Iris pigment epithelial cell (primary cell): Measurements from ENCODE around the gene ADCY9.
"Not testable (repeated sequence)": the region's sequence is repeated elsewhere in the genome, so short reads cannot be mapped to it uniquely, and the experiment has no call there.

Experiments
- DNase-seq: peaks from one replicate; pipeline ENCODE4 v3.0.0-alpha.2; 2011; ENCODE audit warnings: low read depth

ADCY9 gene

DNA sequence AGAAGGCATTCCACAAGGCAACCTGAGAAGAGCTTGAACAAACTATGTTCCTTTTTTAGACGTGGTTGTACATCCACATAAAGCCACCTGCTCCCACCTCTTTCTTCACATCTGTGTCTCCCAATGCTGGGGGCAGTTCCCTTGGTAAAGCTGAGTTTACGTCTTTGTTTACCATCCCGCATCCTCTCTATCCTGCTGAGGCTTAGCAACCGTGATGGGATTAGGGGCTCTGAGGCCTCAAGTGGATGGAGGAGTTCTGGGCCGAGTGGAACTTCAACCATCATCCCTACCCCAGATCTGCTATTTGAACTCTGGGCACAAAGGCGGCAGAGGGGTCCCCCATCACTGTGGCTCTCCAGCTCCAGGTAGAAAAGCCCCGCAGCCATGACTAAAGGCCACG is 141.5 kb downstream of the ADCY9 start:
- DNase-seq, result no peak

DNA sequence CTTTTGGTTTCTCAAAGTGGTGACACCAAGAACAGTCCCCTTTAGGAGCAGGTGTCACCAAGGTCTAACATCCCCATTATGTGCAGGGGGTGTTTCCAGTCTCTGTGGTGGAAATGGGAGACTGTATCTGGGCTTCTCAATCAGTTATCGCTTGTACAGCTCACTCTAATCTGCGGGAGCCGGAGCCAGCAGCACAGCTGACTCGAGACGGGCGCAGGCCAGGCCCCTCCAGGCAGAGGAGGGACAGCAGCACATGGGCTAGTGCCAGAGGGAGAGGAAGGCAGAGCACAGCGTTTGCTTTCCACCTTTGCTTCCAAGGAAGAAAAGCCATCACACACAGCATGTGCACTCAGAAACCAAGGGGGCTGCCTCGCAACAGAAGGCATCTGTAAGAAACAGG is 144.5 kb downstream of the ADCY9 start:
- no peak for DNase-seq

- DNase-seq, result peak; percentile 91
Observed at GRCh38 chr16:3971261-3971660, 145.0 kb downstream of the ADCY9 start.

DNA sequence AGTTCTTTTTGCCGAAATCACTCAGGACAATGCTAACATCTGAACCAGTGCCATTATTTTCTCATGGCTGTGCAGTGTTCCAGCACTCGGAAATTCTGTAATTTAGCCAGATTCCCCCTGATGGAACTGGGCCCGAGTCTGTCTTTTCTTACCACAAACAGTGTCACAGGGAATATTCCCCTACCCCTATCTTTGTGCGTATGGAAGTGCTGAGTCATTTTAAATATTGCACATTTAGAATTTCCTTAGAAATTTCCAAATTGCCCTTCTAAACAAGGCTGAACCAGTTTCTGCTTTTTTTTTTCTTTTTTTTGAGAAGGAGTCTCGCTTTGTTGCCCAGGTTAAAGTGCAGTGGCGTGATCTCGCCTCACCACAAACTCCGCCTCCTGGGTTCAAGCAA is 147.7 kb downstream of the ADCY9 start:
- DNase-seq, result no peak

GRCh38 chr16:3966681-3967080 is 149.6 kb downstream of the ADCY9 start:
- DNase-seq, result no peak

- DNase-seq, result no peak
Observed at GRCh38 chr16:3965781-3966582, 150.3 kb downstream of the ADCY9 start.

DNA sequence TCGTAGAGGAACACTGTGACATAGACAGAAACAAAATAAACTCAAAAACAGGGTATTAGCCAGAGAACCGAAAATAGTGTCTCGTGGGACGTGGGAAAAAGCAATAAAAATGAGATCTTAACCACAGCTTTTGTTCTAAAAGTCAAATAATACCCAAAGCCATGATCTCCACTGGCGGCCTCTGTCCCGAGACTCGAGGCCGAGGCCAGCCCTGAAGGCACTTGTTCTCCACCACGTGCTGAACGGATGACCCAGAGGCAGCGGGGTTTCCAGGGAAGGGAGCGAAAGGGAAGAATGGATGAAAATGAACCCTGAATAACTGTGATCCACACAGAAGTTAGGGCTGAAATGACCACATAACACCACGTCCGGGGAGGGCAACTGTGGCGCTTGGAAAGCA is 150.9 kb downstream of the ADCY9 start:
- DNase-seq, result no peak

GRCh38 chr16:3964686-3965290 is 151.5 kb downstream of the ADCY9 start:
- no peak for DNase-seq

- no peak for DNase-seq
Observed at GRCh38 chr16:3963886-3964685, 152.2 kb downstream of the ADCY9 start.

DNA sequence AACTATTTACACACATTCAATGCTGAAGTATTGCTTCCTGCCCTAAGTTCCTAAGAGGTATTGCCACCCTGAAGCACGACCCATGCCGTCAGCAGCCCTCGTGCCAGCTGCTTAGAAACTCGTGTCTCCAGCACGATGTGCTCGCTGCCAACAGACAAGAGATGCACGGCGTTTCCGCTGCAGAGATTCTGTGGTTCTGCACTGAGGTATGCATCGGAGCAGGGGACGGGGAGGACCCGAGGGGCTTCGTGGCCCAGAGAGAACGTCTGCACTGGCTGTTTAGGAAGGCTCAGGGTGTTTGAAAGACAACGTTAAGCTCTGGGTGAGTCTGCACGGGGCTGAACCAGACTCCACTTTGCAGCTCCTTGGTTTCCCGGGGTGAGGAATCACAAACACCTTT is 153.0 kb downstream of the ADCY9 start:
- DNase-seq, result no peak

GRCh38 chr16:3961449-3961849 is 154.8 kb downstream of the ADCY9 start:
- DNase-seq, result no peak

DNA sequence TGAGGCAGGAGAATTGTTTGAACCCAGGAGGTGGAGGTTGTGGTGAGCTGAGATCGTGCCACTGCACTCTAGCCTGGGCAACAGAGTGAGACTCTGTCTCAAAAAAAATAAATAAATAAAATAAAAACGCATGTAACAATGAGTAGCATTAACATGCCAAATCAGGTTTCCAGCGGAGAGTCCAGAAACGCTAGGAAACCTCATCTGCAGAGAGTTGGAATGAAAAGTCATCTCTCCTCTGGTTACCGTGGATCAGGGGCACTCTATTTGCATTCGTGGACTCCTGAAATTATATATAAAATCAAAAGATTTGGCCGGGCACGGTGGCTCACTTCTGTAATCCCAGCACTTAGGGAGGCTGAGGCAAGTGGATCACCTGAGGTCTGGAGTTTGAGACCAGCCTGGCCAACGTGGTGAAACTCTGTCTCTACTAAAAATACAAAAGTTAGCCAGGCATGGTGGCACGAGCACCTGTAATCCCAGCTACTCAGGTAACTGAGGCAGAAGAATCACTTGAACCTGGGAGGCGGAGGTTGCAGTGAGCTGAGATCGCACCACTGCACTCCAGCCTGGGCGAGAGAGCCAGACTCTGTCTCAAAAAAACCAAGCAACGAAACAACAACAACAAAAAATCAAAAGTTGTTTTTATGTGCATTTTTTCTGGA is 156.2 kb downstream of the ADCY9 start:
- not testable (repeated sequence) for DNase-seq

DNA sequence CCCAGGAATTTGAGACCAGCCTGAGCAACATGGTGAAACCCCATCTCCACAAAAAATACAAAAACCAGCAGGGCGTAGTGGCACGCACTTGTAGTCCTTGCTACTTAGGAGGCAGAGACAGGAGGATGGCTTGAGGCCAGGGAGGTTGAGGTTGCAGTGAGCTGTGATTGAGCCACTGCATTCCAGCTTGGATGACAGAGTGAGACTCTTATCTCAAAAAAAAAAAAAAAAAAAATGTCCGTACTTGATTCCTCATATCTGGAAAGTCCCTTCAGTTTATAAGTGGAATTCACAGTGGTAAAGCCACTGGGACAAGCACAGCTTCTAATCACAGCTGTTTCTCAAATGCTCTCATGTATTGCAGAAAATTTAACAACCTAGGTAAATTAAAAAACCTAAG is 157.1 kb downstream of the ADCY9 start:
- DNase-seq, result peak; percentile 58

DNA sequence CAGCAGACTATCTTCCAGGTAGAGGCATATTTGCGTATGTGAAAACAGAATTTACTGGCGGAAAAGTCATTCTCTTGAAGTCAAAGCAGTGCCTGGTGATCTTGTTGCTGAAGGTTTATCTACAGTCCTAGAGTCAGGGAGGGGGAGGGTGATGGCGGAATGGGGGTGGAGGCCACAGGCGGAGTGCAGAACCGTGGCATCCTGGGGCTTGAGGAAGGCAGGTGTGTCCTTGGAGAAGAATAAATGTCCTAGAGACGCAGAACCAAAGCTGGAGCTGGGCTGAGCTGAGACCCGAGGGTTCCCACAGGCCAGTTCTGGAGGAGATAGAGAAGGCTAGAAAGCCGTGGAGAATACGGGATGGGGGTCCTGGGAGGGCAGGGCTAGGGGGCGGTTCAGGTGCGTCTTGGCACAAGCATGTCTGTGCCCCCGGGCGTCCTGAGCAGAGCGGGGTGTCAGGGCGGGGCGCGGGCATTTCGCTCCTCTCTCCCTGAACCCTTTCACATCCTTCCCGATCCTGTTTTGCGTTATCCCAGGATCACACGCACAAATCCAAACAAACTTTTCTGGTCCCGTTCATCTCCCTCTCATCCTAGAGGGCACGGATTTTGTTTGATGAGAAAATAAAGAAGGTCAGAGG is 158.8 kb downstream of the ADCY9 start:
- DNase-seq, result no peak

DNA sequence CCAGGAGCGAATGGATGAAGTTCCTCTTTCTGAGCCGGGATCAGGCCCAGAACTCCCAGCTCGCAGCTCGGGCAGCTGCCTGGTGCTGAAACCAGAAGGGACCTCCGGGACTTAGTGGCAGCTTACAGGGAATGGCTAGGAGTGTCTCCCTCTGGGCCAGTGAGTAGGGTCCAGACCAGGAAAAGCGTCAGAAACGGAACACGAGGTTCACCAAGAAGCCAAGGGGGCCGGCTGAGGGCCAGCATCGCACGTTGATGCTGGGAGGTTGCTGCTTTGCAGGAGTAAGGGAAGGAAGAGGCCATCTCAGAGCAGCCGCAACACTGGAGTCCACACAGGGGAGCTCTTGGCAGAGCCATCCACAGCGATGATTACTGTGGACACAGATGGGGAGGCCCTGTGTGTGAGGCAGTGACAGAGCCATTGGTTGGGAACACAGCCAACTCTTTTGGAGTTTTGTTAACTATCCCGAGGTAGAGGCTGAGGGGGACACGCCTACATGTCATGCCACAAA is 161.8 kb downstream of the ADCY9 start:
- DNase-seq, result no peak

GRCh38 chr16:3953728-3954410 is 162.4 kb downstream of the ADCY9 start:
- DNase-seq, result no peak

DNA sequence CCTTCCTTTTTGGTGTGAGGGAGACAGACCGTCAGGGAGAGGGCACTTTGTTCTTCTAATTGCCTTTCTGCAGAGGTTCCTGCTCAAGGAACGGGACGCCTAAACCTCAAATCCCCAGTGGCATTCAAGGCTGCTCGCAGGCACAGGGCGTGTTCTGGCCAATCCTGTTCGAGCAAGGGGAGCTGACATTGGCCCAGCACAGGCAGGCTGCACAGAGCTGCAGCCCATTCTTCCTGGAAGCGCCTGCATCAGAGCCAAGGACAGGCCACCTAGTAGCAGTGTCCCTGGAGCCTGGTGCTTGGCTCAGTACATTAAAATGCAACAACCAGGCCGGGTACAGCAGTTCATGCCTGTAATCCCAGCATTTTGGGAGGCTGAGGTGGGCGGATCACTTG is 163.5 kb downstream of the ADCY9 start:
- no peak for DNase-seq

DNA sequence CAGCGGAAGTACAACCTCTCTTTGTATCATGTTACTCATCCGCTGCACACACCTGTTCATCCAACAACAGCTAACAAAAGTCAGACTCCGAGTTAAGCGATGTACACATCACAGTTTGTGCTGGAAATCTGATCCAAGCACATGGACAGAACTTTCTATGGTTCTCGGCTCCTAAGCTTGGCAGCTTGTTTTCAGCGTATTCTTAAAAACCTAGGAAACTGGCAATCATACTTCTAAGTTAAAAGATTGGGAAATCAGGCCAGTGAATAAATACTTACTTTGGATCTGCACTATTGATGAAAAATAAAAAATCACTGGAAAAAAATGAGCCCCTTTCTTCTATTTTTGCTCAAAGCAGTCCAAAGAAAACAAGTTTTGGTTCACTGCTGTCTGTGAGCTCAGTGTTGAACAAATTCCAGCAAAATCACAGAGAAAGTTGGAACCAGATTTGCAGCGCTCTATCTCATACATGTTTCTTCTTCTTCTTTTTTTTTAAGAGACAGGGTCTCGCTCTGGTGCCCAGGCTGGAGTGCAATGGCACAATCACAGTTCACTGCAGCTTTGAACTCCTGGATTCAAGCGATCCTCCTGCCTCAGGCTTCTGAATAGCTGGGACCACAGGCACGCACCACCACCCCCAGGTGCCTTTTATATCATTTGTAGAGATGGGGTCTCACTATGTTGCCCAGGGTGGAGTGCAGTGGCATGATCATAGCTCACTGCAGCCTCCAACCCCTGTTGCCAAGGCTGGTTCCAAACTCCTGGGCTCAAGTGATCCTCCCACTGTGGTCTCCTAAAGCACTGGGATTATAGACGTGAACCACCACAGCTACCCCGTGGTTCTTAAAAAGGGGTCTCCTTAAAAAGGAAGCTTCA is 164.1 kb downstream of the ADCY9 start:
- DNase-seq, result peak; percentile 61

DNA sequence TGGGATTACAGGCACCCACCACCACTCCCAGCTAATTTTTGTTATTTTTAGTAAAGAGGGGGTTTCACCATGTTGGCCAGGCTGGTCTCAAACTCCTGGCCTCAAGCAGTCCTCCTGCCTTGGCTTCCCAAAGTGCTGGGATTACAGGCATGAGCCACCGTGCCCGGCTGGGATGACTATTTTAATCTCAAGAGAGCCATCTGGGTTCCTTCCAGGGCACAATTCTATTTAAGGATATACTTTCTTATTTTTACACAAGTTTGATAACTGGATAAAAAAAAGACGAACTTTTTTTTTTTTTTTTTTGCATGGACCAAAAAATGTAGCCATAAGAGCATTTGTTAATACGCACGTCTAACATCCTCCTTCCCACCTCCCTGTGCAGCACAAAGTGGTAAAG is 164.9 kb downstream of the ADCY9 start:
- DNase-seq, result not testable (repeated sequence)
